Fibroblast of mammary gland (primary cell): ENCODE results near the gene POU2AF1.
A peak's percentile ranks its signal among the peaks of the same experiment; 100 is the strongest.
"Not testable (repeated sequence)": the region's sequence is repeated elsewhere in the genome, so short reads cannot be mapped to it uniquely, and the experiment has no call there.

Experiments used
- DNase-seq: peaks from one replicate; pipeline ENCODE4 v3.0.0-alpha.2; 2010; ENCODE audit warnings: low read depth
- H3K4me3 ChIP-seq: 2 replicates; pipeline ENCODE4 v1.5.1; 2011; ENCODE audit warnings: low read depth, mild to moderate bottlenecking, low read length, moderate library complexity; ENCODE audit not compliant: control insufficient read depth
- TF ChIP-seq, protein P1 (sequence below): conservative IDR thresholded peaks from 2 replicates; pipeline ENCODE4 v1.5.1; 2011; ENCODE audit warnings: low read depth, low read length, inconsistent platforms; ENCODE audit not compliant: control insufficient read depth, insufficient read depth

POU2AF1 gene

DNA sequence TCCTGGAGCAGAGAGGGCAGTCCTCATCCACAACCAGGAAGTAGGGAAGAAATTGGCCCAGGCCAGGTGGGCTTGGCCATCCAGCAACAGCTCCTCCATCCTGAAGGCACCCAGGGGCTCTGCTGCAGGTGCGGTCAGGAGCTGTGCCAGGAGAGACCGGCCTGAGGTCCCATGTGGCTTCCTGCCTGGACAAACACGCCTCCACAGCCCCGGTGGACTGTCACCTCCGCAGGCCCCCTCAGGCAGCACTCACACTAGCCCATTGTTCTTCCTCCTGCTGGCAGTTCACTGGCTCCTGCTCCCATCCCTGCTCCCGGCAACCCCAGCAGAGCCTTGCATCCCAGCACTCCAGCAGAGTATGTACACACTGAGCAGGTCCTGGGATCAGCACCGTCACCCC lies 16.0 kb upstream of the POU2AF1 start:
- TF ChIP-seq, protein P1, sequence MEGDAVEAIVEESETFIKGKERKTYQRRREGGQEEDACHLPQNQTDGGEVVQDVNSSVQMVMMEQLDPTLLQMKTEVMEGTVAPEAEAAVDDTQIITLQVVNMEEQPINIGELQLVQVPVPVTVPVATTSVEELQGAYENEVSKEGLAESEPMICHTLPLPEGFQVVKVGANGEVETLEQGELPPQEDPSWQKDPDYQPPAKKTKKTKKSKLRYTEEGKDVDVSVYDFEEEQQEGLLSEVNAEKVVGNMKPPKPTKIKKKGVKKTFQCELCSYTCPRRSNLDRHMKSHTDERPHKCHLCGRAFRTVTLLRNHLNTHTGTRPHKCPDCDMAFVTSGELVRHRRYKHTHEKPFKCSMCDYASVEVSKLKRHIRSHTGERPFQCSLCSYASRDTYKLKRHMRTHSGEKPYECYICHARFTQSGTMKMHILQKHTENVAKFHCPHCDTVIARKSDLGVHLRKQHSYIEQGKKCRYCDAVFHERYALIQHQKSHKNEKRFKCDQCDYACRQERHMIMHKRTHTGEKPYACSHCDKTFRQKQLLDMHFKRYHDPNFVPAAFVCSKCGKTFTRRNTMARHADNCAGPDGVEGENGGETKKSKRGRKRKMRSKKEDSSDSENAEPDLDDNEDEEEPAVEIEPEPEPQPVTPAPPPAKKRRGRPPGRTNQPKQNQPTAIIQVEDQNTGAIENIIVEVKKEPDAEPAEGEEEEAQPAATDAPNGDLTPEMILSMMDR = no peak
- DNase-seq = no peak
- H3K4me3 ChIP-seq = no peak overlapping the region

DNA sequence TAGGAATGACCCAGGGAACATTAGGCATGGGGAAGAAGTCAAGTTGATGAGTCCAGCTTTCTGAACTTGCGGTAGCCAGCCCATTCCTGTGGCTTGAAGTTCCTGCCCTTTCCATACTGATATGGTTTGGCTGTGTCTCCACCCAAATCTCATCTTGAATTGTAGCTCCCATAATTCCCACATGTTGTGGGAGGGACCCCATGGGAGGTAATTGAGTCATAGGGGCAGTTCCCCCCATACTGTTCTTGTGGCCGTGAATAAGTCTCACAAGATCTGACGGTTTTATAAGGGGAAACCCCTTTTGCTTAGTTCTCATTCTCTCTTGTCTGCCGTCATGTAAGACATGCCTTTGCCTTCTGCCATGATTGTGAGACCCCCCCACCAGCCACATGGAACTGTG lies 15.1 kb upstream of the POU2AF1 start:
- peak; percentile 66 for DNase-seq
- H3K4me3 ChIP-seq = not testable (repeated sequence)

DNA sequence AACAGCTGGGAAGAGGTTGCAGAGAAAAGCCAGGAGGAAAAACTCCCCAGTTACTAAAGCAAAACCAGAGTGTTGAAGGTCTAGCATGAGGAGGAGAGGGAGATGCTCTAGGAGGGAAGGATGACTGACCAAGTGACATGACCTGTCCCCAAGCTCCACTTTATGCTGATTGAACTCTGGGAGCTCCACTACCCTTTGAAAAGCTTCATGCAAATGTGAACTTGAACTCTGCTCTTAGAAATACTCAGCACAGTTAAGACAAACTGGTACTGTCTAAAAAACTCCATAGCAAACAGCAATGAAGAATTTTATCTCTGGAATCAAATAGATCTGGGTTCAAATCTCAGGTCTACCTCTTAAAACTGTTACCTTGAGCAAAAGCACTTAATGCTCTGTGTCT lies 14.5 kb upstream of the POU2AF1 start:
- no peak for DNase-seq
- TF ChIP-seq, protein P1 = no peak

DNA sequence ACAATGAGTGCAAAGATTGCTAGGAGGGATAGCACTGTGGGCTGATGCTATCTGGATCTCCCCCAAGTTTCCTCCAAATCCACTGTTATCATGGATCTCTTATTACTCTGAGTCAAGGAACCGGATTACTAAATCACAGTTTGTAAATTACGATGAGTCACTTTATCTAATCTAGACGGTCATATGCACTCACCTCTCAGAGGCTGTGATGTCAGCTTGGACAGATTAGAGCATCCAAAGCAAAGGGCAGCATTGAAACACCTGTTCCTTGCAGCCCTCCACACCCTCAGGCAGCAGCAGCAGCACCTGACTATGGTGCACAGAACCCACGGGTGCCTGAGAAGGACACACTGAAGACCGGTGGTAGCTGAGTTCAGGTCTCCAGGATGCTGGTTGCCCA lies 14.0 kb upstream of the POU2AF1 start:
- H3K4me3 ChIP-seq = no peak overlapping the region
- TF ChIP-seq, protein P1 = no peak
- DNase-seq = peak; percentile 36

More for the DNA sequence above, 14.5 kb upstream of the POU2AF1 start:
- H3K4me3 ChIP-seq = no peak overlapping the region

DNA sequence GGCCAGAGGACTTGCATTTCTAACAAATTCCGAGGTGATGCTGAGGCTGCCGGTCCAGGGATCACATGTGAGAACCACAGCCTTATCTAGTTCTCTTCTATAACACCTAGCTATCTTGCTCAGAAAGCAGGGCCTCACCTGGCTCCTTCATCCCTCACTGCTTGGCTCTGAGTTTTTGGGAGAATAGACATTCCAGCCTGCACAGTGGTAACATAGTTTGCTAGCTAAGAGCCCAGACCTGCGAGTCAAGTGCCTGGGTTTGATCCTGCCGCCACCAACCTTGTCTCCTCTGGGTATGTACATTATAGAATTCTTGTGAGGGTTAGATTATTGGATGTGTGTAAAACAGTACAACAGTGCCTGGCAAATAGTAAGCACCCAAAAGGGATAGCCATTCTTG lies 13.5 kb upstream of the POU2AF1 start:
- no peak overlapping the region for H3K4me3 ChIP-seq
- DNase-seq = no peak
- TF ChIP-seq, protein P1 = no peak

DNA sequence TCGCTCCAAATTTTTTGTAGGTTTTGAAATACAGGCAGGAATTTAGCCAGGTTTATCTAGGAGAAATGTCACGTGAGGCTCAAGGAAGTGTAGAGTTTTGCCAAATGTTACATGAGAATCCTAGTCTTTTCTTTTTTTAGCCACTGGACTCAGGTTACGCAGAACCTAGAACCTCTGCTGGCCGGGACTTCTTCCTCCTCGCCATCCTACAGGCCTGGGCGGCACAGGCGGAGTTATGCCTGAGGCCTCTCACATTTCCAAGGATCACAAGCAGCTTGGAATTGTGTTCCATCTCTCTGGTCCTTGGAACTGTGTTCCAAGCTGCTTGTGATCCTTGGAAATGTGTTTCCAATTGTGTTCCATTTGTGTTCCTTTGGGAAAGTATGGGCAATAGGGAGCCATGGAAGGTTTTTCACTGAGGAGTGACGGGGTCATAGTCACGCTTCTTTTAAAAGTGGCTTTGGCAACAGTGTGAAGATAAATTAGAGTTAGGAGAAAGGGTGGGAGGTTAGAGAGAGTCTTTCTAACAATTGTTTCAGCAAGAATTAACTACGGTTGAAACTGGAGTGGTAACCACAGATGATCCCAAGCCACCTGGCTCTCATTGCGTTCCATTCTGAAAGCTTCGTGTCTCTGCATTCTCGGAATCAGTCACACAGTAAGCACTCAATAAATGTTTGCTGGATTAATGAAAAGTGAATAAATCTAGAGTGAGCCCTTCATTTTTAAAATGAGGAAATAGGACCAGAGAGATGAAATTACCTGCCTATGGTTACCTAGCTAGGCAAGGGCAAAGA lies 12.5 kb upstream of the POU2AF1 start:
- H3K4me3 ChIP-seq = no peak overlapping the region
- no peak for DNase-seq
- TF ChIP-seq, protein P1 = no peak

DNA sequence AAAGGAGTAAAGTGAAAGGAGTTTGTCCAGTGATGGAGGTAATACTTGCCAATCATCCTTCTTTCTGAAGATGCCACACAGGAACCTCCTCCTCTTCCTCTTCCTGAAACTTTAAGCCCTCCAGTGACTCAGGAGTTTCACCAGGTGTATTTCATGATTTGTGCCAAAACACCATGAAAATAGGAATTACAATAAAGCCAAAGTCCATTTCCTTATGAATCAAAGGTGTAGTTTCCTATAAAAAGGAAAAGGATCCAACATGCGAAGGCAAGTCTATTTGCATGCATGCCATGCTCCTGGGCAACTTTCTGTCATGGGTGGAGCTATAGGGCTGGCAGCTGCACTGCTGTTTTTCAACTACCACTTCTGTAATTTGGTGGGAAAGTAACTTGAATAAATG lies 9.8 kb upstream of the POU2AF1 start:
- DNase-seq = no peak
- no peak overlapping the region for H3K4me3 ChIP-seq
- TF ChIP-seq, protein P1 = no peak
